KG1 (cell line): ENCODE measurements around the gene TIMP3.
A peak's percentile ranks its signal among the peaks of the same experiment; 100 is the strongest.
"Not testable (repeated sequence)": the region's sequence is repeated elsewhere in the genome, so short reads cannot be mapped to it uniquely, and the experiment has no call there.

Experiments
- DNase-seq: peaks from one replicate; lab custom pipeline; 2025; lab: John Stamatoyannopoulos, UW

Gene TIMP3

DNA sequence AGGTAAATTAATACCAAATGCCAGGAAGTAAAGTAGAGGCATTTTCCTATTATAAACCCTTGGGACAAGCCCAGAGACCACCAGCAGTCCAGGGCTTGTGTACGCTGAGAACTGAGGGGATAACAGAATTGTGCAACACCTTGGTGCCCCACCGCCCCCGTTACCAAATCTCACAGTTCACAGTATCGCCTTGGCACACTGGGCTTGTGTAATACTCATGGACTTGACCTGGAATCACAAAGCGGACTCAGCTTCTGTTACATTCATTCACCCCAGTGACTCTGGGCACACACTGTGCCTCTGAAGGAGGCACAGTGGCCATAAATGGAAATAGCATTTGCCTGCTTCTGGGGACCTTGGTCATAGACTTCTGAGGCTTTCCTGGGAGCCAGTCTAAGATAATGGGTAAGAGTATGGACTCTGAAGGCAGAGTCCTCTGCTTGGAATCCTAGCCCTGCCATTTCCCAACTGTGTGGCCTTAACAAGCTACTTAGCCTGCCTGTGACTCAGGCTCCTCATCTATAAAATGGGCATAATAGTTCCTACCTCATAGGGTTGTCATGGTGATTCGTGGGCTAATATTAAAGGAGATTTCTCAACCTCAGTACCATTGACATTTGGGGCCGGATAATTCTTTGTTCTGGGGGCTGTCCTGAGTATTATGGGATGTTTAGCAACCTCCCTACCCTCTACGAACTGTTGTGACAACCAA is 53.7 kb downstream of the TIMP3 start:
- DNase-seq: no peak

DNA sequence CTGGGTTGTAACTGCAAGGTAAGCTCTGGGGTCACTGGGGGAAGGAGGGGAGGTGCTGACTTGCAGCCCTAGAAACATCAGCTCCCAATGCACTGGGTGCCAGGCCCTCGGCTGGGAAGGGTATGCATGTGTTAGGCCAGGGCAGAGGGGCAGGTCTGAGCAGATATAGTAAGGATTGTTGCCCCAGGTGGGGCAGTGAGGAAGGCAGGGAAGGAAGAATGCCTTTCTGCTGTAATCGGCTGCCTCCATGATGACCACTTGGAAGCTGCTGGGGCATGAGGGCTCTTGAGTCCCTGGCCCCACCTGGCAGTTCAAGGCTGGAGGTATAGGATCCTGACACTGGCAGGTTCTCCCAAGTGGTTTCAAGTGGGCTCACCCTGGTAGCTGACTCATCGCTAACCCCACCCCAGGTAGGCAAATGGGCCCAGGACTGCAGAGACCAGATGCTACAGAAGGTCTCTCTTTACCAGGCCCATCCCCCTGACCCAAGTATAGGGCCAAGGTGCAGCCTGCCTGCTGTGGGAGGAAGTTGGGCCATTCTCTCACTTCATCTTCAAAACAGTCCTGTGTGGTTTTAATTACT is 56.7 kb downstream of the TIMP3 start:
- DNase-seq: no peak

- DNase-seq: no peak
These were observed 57.5 kb downstream of the TIMP3 start for GRCh38 chr22:32858957-32859356.

GRCh38 chr22:32859743-32860142 is 58.2 kb downstream of the TIMP3 start:
- DNase-seq: no peak

DNA sequence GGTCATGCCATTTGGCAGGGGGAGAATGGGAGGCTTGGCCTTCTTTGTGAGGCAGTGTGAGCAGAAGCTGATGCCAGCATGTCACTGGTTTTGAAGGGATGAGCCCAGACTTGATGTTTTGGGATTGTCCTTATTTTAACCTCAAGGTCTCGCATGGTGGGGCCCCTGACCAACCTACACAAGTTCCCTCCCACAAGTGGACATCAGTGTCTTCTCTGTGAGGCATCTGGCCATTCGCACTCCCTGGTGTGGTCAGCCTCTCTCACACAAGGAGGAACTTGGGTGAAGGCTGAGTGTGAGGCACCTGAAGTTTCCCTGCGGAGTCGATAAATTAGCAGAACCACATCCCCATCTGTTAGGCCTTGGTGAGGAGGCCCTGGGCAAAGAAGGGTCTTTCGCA is 59.8 kb downstream of the TIMP3 start:
- DNase-seq: no peak

- DNase-seq: no peak
These were observed 60.6 kb downstream of the TIMP3 start for GRCh38 chr22:32862083-32862482.

- DNase-seq: no peak
These were observed 61.6 kb downstream of the TIMP3 start for GRCh38 chr22:32862936-32863661.

- no peak for DNase-seq
These were observed 62.5 kb downstream of the TIMP3 start for GRCh38 chr22:32864041-32864440.

- DNase-seq: no peak
These were observed 63.1 kb downstream of the TIMP3 start for GRCh38 chr22:32864596-32864995.

- no peak for DNase-seq
These were observed 65.4 kb downstream of the TIMP3 start for GRCh38 chr22:32866953-32867352.

GRCh38 chr22:32868946-32869345 is 67.4 kb downstream of the TIMP3 start:
- DNase-seq: no peak

DNA sequence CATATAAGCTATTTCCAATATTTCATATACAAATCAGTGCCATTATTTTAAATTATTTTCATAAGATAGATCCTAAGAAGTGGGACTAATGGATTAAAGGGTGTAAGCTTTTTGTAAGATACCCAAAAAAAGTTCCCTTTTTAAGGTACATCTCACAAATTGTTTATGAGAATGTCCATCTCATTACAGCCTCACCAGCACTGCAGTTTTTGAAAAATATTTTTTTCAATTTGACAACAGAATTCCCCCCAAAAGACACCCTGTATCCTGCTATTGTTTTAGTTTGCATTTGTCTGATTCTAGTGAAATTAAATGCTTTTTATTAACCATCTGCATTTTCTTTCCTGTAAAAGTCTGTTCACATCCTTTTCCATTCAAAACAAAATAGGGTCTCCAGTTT is 69.0 kb downstream of the TIMP3 start:
- no peak for DNase-seq

- DNase-seq: not testable (repeated sequence)
These were observed 72.1 kb downstream of the TIMP3 start for GRCh38 chr22:32873604-32874003.

DNA sequence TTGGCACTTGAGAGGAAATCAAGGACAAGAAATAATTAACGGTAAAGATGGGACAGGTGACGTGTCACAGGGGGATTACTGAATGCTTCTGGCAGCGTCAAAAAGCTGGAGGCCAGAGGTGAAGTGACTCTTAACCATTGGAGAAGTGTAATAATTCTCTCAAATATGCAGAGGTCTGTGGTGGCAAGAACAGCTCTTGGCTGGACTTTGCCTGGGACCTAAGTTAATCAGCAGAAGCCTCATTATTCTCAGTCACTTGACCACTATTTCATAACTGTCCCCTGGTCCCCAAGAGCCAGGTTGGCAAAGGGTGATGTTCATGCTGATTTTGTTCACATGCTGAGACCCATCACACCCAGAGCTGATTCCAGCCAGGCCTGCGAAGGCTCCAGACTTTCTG is 72.9 kb downstream of the TIMP3 start:
- DNase-seq: no peak

DNA sequence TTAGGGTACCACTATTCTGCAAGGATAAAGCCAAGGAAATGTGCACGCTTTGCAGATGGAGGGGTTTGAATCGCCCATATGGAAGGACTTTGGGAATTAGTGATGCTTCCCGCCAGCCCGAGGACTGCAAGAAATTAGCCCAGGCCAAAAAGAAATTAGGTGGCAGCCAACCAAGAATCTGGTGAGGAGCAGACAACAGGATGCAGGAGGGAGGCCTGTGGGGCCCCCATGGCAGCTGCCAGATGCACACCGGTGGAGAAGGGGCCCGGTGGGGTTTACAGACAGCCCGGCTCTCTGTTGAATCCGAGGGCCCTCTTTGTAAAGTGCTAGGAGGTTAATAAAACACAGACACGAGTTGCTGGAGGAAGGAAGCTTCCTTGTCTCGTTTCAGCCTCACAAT is 73.5 kb downstream of the TIMP3 start:
- no peak for DNase-seq

DNA sequence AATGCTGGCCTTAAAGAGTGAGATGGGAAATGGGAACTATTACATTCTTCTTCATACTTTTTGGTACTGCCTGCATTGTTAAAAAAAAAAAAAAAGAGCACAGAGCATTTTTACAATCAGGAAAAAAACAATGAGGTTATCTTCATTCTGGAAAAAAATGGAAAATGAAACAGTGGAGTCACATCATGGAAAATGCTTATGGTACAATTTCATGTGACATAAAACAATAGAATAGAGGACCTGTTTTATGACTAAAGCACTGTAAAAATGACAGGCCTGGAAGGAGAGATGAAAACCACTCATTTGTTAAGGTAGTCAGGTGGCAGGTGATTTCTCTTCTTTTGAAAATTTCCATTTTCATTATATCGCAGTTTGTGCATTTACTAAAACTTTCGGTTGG is 75.0 kb downstream of the TIMP3 start:
- no peak for DNase-seq

DNA sequence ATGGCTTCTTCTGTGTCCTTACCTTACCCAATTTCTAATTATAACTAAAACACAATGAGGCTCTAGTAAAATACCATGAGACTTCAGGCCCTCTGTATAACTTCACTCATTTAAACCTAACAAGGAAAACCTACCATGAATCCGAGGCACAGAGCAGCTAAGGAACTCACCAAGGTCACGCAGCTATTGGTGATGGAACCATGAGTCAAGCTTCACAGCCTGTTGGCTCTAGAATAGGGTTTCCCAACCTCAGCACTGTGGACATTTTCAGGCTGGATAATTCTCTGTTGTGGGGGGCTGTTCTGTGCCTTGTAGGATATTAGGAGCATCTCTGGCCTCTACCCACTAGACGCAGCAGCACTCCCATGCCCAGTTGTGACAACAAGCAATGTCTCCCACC is 75.7 kb downstream of the TIMP3 start:
- no peak for DNase-seq

DNA sequence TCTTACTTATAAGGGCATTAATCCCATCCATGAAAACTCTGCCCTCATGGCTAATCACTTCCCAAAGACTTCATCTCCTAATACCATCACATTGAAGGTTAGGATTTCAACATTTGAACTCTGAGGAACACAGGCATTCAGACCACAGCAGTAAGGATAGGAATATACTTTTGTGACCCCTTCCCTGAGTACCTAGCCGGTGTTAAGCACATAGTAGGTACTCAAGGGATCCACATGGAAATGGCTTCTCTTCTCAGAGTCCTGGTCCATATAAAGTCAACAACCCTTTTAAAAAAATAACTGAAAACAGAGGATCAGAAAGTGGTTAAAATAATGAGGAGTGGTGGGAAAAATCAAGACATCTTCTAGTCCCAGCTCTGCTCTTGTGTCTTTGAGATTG is 78.0 kb downstream of the TIMP3 start:
- no peak for DNase-seq

GRCh38 chr22:32880061-32880460 is 78.6 kb downstream of the TIMP3 start:
- no peak for DNase-seq

DNA sequence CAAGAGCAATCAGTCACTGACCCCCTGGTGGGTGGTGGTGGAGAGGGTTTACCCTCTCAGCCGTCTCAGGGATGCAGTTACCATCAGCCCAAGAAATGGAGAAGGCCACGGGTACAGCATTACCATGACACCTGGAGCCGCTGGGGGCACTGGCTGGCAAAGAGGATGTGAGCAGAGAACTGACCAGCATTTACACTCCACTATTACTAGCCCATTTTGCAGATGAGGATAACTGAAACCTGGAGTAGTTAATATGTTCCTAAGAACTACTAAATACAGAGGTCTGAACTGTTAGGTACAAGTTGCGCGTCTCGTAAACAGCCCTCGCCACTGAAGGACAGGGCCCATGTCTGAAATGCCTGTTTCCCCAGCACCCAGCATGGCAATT is 79.0 kb downstream of the TIMP3 start:
- no peak for DNase-seq

DNA sequence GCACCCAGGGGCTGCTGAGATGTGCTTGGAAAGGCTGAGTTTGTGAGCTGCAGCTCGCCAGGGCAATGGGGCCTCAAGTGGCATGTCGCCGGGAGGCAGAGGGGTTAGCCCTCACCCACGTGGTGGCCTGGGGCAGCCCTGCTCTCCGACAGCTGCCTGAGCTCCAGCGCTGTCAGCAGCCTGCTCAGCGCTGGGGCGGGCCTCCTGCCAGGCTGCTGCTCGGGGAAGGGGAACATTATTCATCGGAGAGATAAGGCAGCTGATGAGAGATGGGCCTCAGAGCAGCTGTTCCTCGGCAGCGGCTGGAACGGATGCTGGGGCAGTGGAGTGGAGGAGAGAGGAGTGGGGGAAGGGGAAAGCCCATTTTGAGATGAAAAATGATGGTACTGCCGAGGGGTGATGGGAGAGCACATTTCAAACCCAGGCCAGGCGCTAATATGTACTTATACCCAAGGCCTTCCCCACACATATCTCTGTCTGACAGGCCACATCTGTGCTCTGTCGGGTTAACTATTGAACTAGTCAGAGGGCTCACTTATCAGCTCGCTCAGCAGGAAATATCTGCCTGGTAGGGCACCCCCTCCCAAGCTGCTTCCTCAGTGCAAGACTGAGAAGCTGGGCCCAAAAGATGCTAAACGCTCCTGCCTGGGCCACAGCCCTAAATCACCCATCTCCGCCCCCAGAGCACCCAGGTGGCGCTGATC is 79.5 kb downstream of the TIMP3 start:
- peak; percentile 64 for DNase-seq

DNA sequence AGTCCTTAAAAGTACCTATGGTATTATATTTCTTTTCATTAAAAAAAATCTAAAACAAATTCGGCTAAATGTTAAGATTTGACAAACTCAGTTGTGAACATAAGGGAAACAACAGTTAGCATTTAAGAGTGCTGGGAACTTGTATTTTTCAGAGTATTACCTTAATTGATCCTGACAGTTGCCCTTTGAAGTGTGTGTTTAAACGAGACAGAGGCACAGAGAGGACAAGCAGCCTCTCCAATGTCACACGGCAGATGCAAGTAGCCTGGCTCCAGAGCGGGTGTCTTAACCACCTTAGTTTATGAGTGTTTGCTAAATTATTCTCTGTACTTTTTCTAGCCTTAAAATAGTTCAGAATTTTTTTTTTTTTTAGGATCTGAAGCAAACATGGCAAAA is 80.9 kb downstream of the TIMP3 start:
- no peak for DNase-seq
